Glutamatergic neuron (in vitro differentiated cells): ENCODE results near the gene AP2B1. TPM values are rescaled to one million over a fixed set of nuclear protein-coding genes. Genes with fewer than 3 reads are reported as not detected.
"Not testable (repeated sequence)": the region's sequence is repeated elsewhere in the genome, so short reads cannot be mapped to it uniquely, and the experiment has no call there.

Source experiments
- DNase-seq: peaks from one replicate; pipeline ENCODE4 v3.0.0; 2022
- H3K27ac Mint-ChIP-seq: one replicate; pipeline ENCODE4 v1.8.0; 2020; ENCODE audit warnings: mild to moderate bottlenecking, mixed read lengths, inconsistent platforms; ENCODE audit not compliant: unreplicated experiment
- H3K27me3 Mint-ChIP-seq: one replicate; pipeline ENCODE4 v1.8.0; 2020; ENCODE audit warnings: mild to moderate bottlenecking, moderate library complexity, mixed read lengths, inconsistent platforms; ENCODE audit not compliant: unreplicated experiment
- H3K36me3 Mint-ChIP-seq: one replicate; pipeline ENCODE4 v1.8.0; 2020; ENCODE audit warnings: mild to moderate bottlenecking, mixed read lengths, inconsistent platforms; ENCODE audit not compliant: unreplicated experiment
- H3K4me1 Mint-ChIP-seq: one replicate; pipeline ENCODE4 v1.8.0; 2020; ENCODE audit warnings: mild to moderate bottlenecking, low read depth, mixed read lengths, inconsistent platforms; ENCODE audit not compliant: unreplicated experiment
- H3K4me3 Mint-ChIP-seq: one replicate; pipeline ENCODE4 v1.8.0; 2020; ENCODE audit warnings: mild to moderate bottlenecking, mixed read lengths, inconsistent platforms; ENCODE audit not compliant: unreplicated experiment
- H3K9me3 Mint-ChIP-seq: one replicate; pipeline ENCODE4 v1.8.0; 2020; ENCODE audit warnings: mild to moderate bottlenecking, moderate library complexity, mixed read lengths, inconsistent platforms; ENCODE audit not compliant: unreplicated experiment
- total RNA-seq: library from RNA; stranded (reverse); fragmentation: NEBNext Ultra II Directional; extraction: Animal tissue kit (Norgen Biotek cat#: 25700); gene quantifications from one replicate; pipeline ENCODE4 v1.2.1, GENCODE V29; 2021; ENCODE audit not compliant: unreplicated experiment
- TF ChIP-seq, protein P1 (sequence below): fragments of 200-600 bp; sonication (generic); IDR thresholded peaks from one replicate; pipeline ENCODE4 v1.5.0; 2021; ENCODE audit not compliant: partially characterized antibody, unreplicated experiment

AP2B1 gene
- total RNA-seq, 1 donor from 2014 or later, result 316 TPM

DNA sequence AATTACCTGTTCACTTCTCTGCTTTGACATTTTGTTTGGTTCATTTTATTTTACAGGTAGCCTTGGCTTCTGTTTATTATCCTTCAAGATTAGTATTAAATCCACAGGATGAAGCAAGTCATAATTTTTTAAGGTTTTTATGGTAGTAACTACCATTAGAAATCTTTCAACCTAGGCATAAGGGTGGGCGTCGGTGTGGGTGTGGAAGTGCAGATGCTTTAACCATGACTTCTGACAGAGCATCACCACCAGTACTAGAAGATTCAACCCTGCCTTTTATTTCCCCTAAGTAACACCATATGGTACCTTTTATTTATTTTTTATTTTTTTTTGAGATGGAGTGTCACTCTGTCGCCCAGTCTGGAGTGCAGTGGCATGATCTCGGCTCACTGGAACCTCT, 22.7 kb downstream of the AP2B1 start:
- TF ChIP-seq, protein P1, sequence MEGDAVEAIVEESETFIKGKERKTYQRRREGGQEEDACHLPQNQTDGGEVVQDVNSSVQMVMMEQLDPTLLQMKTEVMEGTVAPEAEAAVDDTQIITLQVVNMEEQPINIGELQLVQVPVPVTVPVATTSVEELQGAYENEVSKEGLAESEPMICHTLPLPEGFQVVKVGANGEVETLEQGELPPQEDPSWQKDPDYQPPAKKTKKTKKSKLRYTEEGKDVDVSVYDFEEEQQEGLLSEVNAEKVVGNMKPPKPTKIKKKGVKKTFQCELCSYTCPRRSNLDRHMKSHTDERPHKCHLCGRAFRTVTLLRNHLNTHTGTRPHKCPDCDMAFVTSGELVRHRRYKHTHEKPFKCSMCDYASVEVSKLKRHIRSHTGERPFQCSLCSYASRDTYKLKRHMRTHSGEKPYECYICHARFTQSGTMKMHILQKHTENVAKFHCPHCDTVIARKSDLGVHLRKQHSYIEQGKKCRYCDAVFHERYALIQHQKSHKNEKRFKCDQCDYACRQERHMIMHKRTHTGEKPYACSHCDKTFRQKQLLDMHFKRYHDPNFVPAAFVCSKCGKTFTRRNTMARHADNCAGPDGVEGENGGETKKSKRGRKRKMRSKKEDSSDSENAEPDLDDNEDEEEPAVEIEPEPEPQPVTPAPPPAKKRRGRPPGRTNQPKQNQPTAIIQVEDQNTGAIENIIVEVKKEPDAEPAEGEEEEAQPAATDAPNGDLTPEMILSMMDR, result no peak
- H3K27me3 Mint-ChIP-seq, result no peaks in the 10 kb centered on the region
- no peaks in the 10 kb centered on the region for H3K4me1 Mint-ChIP-seq
- H3K4me3 Mint-ChIP-seq, result no peak overlapping the region
- no peaks in the 10 kb centered on the region for H3K9me3 Mint-ChIP-seq
- DNase-seq, result no peak
- no peaks in the 10 kb centered on the region for H3K36me3 Mint-ChIP-seq
- H3K27ac Mint-ChIP-seq, result no peak overlapping the region

DNA sequence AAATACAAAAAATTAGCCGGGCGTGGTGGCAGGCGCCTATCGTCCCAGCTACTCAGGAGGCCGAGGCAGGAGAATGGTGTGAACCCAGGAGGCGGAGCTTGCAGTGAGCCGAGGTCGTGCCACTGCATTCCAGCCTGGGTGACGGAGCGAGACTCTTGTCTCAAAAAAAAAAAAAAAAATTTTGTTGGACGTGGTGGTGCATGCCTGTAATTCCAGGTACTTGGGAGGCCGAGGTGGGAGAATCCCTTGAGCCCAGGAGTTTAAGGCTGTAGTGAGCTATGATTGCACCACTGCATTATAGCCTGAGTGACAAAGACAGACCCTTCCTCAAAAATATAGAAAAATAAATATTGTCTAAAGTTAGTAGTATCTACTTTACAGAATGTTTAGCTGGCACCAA, 23.6 kb downstream of the AP2B1 start:
- H3K36me3 Mint-ChIP-seq, H3K4me1 Mint-ChIP-seq, DNase-seq, H3K27ac Mint-ChIP-seq, H3K27me3 Mint-ChIP-seq, H3K4me3 Mint-ChIP-seq, H3K9me3 Mint-ChIP-seq: not testable (repeated sequence)

- no peaks in the 10 kb centered on the region for H3K27me3 Mint-ChIP-seq
- peak; percentile 60 for DNase-seq
- TF ChIP-seq, protein P1, result peak; percentile 29
- no peaks in the 10 kb centered on the region for H3K36me3 Mint-ChIP-seq
- H3K4me1 Mint-ChIP-seq, result peaks cover 2% of the 10 kb centered on the region
- H3K9me3 Mint-ChIP-seq, result no peaks in the 10 kb centered on the region
- H3K4me3 Mint-ChIP-seq, result no peak overlapping the region
- H3K27ac Mint-ChIP-seq, result no peak overlapping the region
Measured at GRCh38 chr17:35612924-35613521, 25.9 kb downstream of the AP2B1 start.

DNA sequence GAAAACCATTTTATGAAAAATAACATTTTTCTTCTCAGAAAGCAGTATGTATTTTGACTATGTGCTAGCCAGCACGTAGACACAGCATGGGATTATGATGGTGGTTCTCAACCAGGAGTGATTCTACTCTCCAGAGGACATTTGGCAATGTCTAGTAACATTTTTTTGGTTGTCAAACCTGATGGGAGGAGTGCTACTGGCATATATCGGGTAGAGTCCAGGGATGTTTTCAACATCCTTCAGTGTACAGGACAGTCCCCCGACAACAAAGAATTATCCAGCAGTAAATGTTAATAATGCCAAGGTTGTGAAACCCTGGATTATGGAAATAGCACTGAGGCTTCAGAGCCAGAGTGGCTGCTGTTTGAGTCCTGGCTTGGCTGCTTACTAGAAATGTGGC, 27.7 kb downstream of the AP2B1 start:
- no peaks in the 10 kb centered on the region for H3K27me3 Mint-ChIP-seq
- no peak overlapping the region for H3K4me3 Mint-ChIP-seq
- TF ChIP-seq, protein P1, result no peak
- no peak for DNase-seq
- H3K36me3 Mint-ChIP-seq, result no peaks in the 10 kb centered on the region
- H3K9me3 Mint-ChIP-seq, result no peaks in the 10 kb centered on the region
- no peak overlapping the region for H3K27ac Mint-ChIP-seq
- peaks cover 2% of the 10 kb centered on the region for H3K4me1 Mint-ChIP-seq

GRCh38 chr17:35616536-35616935, 29.4 kb downstream of the AP2B1 start:
- Mint-ChIP-seq H3K4me1 (peaks cover 2% of the 10 kb centered on the region), H3K36me3 (no peaks in the 10 kb centered on the region), H3K27me3 (no peaks in the 10 kb centered on the region), H3K9me3 (no peaks in the 10 kb centered on the region), H3K27ac (no peak overlapping the region), H3K4me3 (no peak overlapping the region)
- TF ChIP-seq, protein P1, result no peak
- DNase-seq, result no peak
